Sigmoid colon (tissue), 7 donors: ENCODE data around the gene SYTL4. TPM values are rescaled to one million over a fixed set of nuclear protein-coding genes. Genes with fewer than 3 reads are reported as not detected.

Source experiments
- DNase-seq: peaks from one replicate; pipeline ENCODE4 v3.0.0-alpha.2; 2019
- H3K27ac ChIP-seq, 4 donors: fragments of 200-600 bp; sonication (generic); one replicate each; pipeline ENCODE4 v1.5.1; 2016 to 2019; ENCODE audit warnings: mild to moderate bottlenecking in 1 of 4
- H3K27me3 ChIP-seq, 3 donors: fragments of 200-600 bp; sonication (generic); one replicate each; pipeline ENCODE4 v1.5.1; 2019; ENCODE audit warnings: mild to moderate bottlenecking in 1 of 3
- H3K36me3 ChIP-seq, 4 donors: fragments of 200-600 bp; sonication (generic); one replicate each; pipeline ENCODE4 v1.5.1; 2016 to 2019
- H3K4me1 ChIP-seq, 4 donors: fragments of 200-600 bp; sonication (generic); one replicate each; pipeline ENCODE4 v1.5.1; 2017 to 2019
- H3K4me3 ChIP-seq, 4 donors: fragments of 200-600 bp; sonication (generic); one replicate each; pipeline ENCODE4 v1.5.1; 2017 to 2019; ENCODE audit warnings: mild to moderate bottlenecking in 2 of 4, moderate library complexity in 1 of 4
- H3K9me3 ChIP-seq, 4 donors: fragments of 200-600 bp in 3 of 4; sonication (generic) in 3 of 4; one replicate each; pipeline versions ENCODE4 v1.5.1 to v1.6.1; 2013 to 2019
- EP300 ChIP-seq, 4 donors: sonication (generic); formaldehyde crosslinking; IDR thresholded peaks; one replicate each; pipeline ENCODE4 v1.6.1; 2017; ENCODE audit warnings: antibody characterized with exemption in 4 of 4
- POLR2A ChIP-seq, 2 donors: fragments of 450-650 bp; IDR thresholded peaks; one replicate each; pipeline ENCODE4 v1.6.1; 2016; ENCODE audit warnings: antibody characterized with exemption in 2 of 2, mild to moderate bottlenecking in 2 of 2, moderate library complexity in 2 of 2
- POLR2AphosphoS5 ChIP-seq, 4 donors: sonication (generic); formaldehyde crosslinking; IDR thresholded peaks; one replicate each; pipeline ENCODE4 v1.6.1; 2017; ENCODE audit warnings: antibody characterized with exemption in 4 of 4
- WGBS, 2 donors: extraction: QIAGEN DNeasy Blood & Tissue Kit; methylation state at CpG; one replicate each; pipeline ENCODE4 v1.1.7; 2013; 5-methylcytosine and 5-hydroxymethylcytosine counted together
- intact Hi-C: fragments of 100-400 bp; cut with DNase I; formaldehyde crosslinking; loops from one replicate; pipeline ENCODE4 v1.15.1; 2023
- polyA plus RNA-seq, 3 donors: library from polyadenylated mRNA; stranded (reverse); fragments of 200-250 nt; gene quantifications; one replicate each; pipeline ENCODE4 v1.2.3, GENCODE V29; 2013
- total RNA-seq, 4 donors: library from RNA; depleted of rRNA; stranded (reverse); fragments of >200 nt; gene quantifications; one replicate each; pipeline ENCODE4 v1.1.0, GENCODE V29; 2016
- TF ChIP-seq, protein P1 (sequence below), 4 experiments: fragments of 450-650 bp in 3 of 4; fragments of 200-600 bp in 1 of 4; IDR thresholded peaks; one replicate each; pipeline ENCODE4 v1.5.1; 2016 to 2019; ENCODE audit warnings: antibody characterized with exemption in 4 of 4, mild to moderate bottlenecking in 3 of 4, moderate library complexity in 2 of 4
- donor health status: healthy with polysubstance abuse.
- donor health status: Bipolar disorder and iron deficiency.
- donor health status: healthy.

The SYTL4 gene
- total and polyA plus RNA-seq, 7 donors: 10.5 to 188 (median 32.8) TPM

DNA sequence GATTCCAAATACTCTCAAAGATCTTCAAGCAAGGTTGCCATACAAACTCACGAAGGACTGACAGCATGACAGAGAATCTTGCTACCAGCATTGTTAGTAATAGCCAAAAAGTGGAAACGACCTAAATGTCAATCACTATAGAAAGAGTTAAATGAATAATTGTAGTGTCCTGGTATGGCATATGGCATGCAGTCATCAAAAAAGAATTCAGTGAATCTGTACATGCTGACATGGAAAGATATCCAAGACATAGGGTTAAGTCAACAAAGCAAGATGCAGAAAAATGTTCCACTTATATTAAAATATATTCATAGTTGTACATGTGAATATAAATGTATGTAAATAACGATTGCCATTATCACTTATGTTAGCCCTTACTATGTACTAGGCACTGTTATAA, 50.3 kb downstream of the SYTL4 start:
- 89 to 90% methylated on average over 3 of the region's 3 CpGs for WGBS, 2 donors
- Histone ChIP-seq H3K9me3 (no peaks in the 10 kb centered on the region), H3K36me3 (peaks cover 0 to 8% (median 0%) of the 10 kb centered on the region in 4 donors), H3K27ac (peak overlapping the region in 2 of 4 donors; percentile 44 to 58), H3K27me3 (no peaks in the 10 kb centered on the region), H3K4me3 (no peak overlapping the region), H3K4me1 (peaks cover 0 to 32% (median 14%) of the 10 kb centered on the region in 4 donors)
- no peak for TF ChIP-seq EP300 (IDR thresholded peaks at IDR 0.05)
- TF ChIP-seq, protein P1, sequence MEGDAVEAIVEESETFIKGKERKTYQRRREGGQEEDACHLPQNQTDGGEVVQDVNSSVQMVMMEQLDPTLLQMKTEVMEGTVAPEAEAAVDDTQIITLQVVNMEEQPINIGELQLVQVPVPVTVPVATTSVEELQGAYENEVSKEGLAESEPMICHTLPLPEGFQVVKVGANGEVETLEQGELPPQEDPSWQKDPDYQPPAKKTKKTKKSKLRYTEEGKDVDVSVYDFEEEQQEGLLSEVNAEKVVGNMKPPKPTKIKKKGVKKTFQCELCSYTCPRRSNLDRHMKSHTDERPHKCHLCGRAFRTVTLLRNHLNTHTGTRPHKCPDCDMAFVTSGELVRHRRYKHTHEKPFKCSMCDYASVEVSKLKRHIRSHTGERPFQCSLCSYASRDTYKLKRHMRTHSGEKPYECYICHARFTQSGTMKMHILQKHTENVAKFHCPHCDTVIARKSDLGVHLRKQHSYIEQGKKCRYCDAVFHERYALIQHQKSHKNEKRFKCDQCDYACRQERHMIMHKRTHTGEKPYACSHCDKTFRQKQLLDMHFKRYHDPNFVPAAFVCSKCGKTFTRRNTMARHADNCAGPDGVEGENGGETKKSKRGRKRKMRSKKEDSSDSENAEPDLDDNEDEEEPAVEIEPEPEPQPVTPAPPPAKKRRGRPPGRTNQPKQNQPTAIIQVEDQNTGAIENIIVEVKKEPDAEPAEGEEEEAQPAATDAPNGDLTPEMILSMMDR (IDR thresholded peaks at IDR 0.05): no peak
- no peak for TF ChIP-seq POLR2AphosphoS5 (IDR thresholded peaks at IDR 0.05)
- TF ChIP-seq POLR2A (IDR thresholded peaks at IDR 0.05): no peak
- no peak for DNase-seq
- intact Hi-C loops: loop anchor here (10.0 kb wide), 1 partner anchor 167 kb away; no protein-coding TSS in a partner anchor

DNA sequence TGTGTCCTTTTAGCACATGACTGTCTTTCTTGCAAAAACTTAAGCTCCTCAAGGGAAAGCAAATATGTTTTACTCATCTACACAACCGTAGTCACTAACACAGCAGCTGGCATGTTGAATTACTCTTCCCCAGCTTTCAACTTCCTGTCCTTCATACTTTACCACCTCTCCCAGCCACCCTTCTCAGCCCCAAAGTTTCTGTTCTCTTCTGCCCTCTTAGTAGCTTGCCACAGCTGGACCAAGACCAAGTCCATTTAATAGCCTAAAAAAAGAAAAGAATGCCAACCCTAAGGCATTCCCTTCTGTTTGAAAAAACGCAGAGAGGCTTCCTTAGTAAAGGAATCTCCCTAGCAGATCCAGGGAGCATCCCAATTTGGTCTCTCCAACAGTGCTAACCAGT, 51.2 kb downstream of the SYTL4 start:
- Histone ChIP-seq H3K9me3 (no peaks in the 10 kb centered on the region), H3K27me3 (no peaks in the 10 kb centered on the region), H3K27ac (peak overlapping the region in 2 of 4 donors; percentile 44 to 58), H3K4me3 (no peak overlapping the region), H3K4me1 (peaks cover 0 to 32% (median 14%) of the 10 kb centered on the region in 4 donors), H3K36me3 (peaks cover 0 to 13% (median 0%) of the 10 kb centered on the region in 4 donors)
- no peak for DNase-seq
- intact Hi-C loops: loop anchor here (10.0 kb wide), 1 partner anchor 166 kb away; no protein-coding TSS in a partner anchor
- WGBS, 2 donors: 64 to 75% methylated on average over 2 of the region's 2 CpGs
- TF ChIP-seq POLR2A (IDR thresholded peaks at IDR 0.05): no peak
- TF ChIP-seq POLR2AphosphoS5 (IDR thresholded peaks at IDR 0.05): no peak
- no peak for TF ChIP-seq EP300 (IDR thresholded peaks at IDR 0.05)
- TF ChIP-seq, protein P1 (IDR thresholded peaks at IDR 0.05): no peak

DNA sequence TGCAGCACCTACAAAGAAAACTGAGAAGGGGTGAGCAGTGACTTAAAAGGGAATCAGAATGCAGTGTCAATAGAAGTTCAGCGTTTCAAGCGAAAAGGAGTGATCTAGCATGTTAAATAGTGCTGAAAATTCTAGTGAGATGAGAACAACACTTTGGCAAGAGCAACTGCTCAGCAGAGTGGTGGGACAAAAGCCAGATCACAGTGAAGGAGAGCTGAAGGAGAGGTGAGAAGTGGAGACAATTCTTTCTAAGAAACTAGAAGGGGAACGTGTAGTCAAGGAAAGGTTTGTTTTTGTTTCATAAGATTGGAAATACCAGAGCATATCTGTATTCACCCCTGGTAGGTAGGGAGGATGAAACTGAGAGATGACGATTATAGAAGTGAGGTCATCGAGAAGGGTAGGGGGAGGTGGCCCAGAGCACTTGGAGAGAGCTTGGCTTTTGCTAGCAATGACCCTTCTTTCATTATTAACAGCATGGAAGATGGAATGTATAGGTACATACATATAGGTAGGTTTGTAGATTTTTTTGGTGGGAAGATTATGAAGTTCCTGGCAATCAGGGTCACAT, 54.2 kb downstream of the SYTL4 start:
- H3K9me3 ChIP-seq: no peaks in the 10 kb centered on the region
- H3K36me3 ChIP-seq: peaks cover 0 to 13% (median 0%) of the 10 kb centered on the region in 4 donors
- TF ChIP-seq POLR2AphosphoS5 (IDR thresholded peaks at IDR 0.05) (no peak), EP300 (IDR thresholded peaks at IDR 0.05) (no peak), POLR2A (IDR thresholded peaks at IDR 0.05) (no peak)
- TF ChIP-seq, protein P1 (IDR thresholded peaks at IDR 0.05): no peak
- peak overlapping the region in 2 of 4 donors; percentile 22 to 23 for H3K27ac ChIP-seq
- 86 to 92% methylated on average over 5 of the region's 5 CpGs for WGBS, 2 donors
- no peak for DNase-seq
- peaks cover 0 to 26% (median 9%) of the 10 kb centered on the region in 4 donors for H3K4me1 ChIP-seq
- H3K27me3 ChIP-seq: no peaks in the 10 kb centered on the region
- intact Hi-C loops: no loop called here
- H3K4me3 ChIP-seq: no peak overlapping the region

DNA sequence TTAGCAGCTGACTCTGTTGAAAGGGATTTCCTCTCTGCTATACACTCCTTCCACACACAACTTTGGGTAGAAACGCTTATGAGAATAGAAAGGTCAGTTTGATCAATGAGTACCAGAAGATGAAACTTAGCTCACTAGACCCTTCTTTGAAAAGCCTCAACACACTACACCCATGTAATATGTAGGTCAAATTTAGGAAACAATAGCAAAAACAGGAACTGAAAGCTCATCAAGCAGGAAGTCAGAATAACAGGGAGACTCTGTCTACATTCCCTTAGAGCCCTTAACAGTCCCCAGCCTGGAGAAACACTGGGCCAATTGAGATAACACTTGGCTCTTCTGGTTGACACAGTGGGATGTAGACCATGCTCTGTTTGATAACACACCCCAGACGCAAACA, 57.2 kb downstream of the SYTL4 start:
- Histone ChIP-seq H3K4me1 (peaks cover 0 to 15% (median 4%) of the 10 kb centered on the region in 4 donors), H3K27ac (no peak overlapping the region), H3K36me3 (peaks cover 0 to 13% (median 0%) of the 10 kb centered on the region in 4 donors), H3K4me3 (no peak overlapping the region), H3K27me3 (no peaks in the 10 kb centered on the region), H3K9me3 (no peaks in the 10 kb centered on the region)
- TF ChIP-seq POLR2A (IDR thresholded peaks at IDR 0.05) (no peak), POLR2AphosphoS5 (IDR thresholded peaks at IDR 0.05) (no peak), EP300 (IDR thresholded peaks at IDR 0.05) (no peak)
- TF ChIP-seq, protein P1 (IDR thresholded peaks at IDR 0.05): no peak
- DNase-seq: no peak
- intact Hi-C loops: no loop called here
- 61 to 74% methylated on average over 2 of the region's 2 CpGs for WGBS, 2 donors
